MCF 10A (cell line): ENCODE results near the gene ZNF407. TPM values are rescaled to one million over a fixed set of nuclear protein-coding genes. Genes with fewer than 3 reads are reported as not detected.

Source experiments
- BruUV-seq: library from RNA; stranded (reverse); fragments of 400-500 nt; replicated peaks from 2 replicates; lab custom pipeline; 2021; lab: Mats Ljungman, UMichigan
- CTCF ChIA-PET: fragments of 300-600 bp; sonication (Branson Sonifier 250); formaldehyde crosslinking; extraction: SDS; loops from one replicate; lab custom pipeline; 2021; ENCODE audit warnings: antibody characterized with exemption, inconsistent platforms; lab: Yijun Ruan, JAX
- POLR2A ChIA-PET: fragments of 300-600, 350-650 bp; sonication (Branson Sonifier 250); formaldehyde crosslinking; extraction: SDS; loops from one replicate; lab custom pipeline; 2020; ENCODE audit warnings: antibody characterized with exemption, inconsistent platforms; lab: Yijun Ruan, JAX
- DNase-seq: peaks from one replicate; pipeline ENCODE4 v3.0.0-alpha.2; 2018; ENCODE audit not compliant: unreplicated experiment
- H3K27ac Mint-ChIP-seq: one replicate; pipeline ENCODE4 v1.8.0; 2022; ENCODE audit warnings: mild to moderate bottlenecking, low read depth, mixed read lengths; ENCODE audit not compliant: unreplicated experiment
- H3K27me3 Mint-ChIP-seq: one replicate; pipeline ENCODE4 v1.8.0; 2022; ENCODE audit warnings: mixed read lengths; ENCODE audit not compliant: insufficient read depth, unreplicated experiment
- H3K36me3 Mint-ChIP-seq: one replicate; pipeline ENCODE4 v1.8.0; 2022; ENCODE audit warnings: mild to moderate bottlenecking, moderate library complexity, mixed read lengths; ENCODE audit not compliant: insufficient read depth, unreplicated experiment
- H3K4me1 Mint-ChIP-seq: one replicate; pipeline ENCODE4 v1.8.0; 2022; ENCODE audit warnings: mixed read lengths; ENCODE audit not compliant: insufficient read depth, unreplicated experiment
- H3K4me3 Mint-ChIP-seq: one replicate; pipeline ENCODE4 v1.8.0; 2022; ENCODE audit warnings: mild to moderate bottlenecking, moderate library complexity, mixed read lengths; ENCODE audit not compliant: unreplicated experiment
- H3K9me3 Mint-ChIP-seq: one replicate; pipeline ENCODE4 v1.8.0; 2022; ENCODE audit warnings: mixed read lengths; ENCODE audit not compliant: unreplicated experiment
- intact Hi-C: fragments of 100-400 bp; cut with micrococcal nuclease; formaldehyde crosslinking; loops from 2 replicates; pipeline ENCODE4 v1.14.1; 2022
- total RNA-seq: library from RNA; stranded (reverse); gene quantifications from 2 replicates; pipeline ENCODE4 v1.2.3, GENCODE V29; 2022
- TF ChIP-seq, protein P1 (sequence below): fragments of 200-600 bp; IDR thresholded peaks from one replicate; pipeline ENCODE4 v1.8.0; 2022; ENCODE audit warnings: antibody characterized with exemption, mild to moderate bottlenecking; ENCODE audit not compliant: unreplicated experiment

Gene ZNF407
- total RNA-seq, 1 experiment from 2014 or later, result 9.5 TPM

DNA sequence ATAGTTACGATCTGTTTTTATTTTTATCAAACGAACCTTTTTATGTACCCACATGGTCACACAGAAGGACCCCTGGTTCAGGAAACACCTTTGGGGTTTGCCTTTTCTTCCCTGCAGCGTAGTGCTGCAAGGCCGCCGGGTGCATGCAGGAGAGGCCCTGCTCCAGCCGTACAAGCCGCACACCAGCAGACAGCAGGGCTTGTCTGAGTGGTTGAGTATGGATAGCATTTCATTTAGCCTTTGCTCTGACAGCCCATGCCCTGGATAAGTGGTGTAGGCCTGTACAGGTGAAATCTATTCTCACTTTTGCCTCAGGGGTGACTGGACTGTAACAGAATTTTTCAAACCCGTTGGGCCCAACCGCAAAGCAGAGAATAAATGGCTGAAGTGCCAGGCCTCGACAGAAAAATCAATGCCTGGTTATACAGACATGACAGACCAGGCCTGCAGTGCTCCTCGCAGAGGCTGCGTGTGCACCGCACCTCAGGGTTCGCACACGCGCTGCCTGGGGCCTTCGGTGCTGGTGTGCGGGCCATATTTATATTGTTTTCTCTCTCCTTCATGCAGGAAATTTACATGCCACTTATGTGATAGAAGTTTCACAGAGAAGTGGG lies 279.1 kb downstream of the ZNF407 start:
- Mint-ChIP-seq H3K27ac (no peak overlapping the region), H3K4me1 (no peaks in the 10 kb centered on the region), H3K36me3 (peaks cover 4% of the 10 kb centered on the region), H3K4me3 (no peak overlapping the region), H3K27me3 (no peaks in the 10 kb centered on the region), H3K9me3 (peaks cover 4% of the 10 kb centered on the region)
- intact Hi-C loops, result no loop called here
- TF ChIP-seq, protein P1, sequence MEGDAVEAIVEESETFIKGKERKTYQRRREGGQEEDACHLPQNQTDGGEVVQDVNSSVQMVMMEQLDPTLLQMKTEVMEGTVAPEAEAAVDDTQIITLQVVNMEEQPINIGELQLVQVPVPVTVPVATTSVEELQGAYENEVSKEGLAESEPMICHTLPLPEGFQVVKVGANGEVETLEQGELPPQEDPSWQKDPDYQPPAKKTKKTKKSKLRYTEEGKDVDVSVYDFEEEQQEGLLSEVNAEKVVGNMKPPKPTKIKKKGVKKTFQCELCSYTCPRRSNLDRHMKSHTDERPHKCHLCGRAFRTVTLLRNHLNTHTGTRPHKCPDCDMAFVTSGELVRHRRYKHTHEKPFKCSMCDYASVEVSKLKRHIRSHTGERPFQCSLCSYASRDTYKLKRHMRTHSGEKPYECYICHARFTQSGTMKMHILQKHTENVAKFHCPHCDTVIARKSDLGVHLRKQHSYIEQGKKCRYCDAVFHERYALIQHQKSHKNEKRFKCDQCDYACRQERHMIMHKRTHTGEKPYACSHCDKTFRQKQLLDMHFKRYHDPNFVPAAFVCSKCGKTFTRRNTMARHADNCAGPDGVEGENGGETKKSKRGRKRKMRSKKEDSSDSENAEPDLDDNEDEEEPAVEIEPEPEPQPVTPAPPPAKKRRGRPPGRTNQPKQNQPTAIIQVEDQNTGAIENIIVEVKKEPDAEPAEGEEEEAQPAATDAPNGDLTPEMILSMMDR, result no peak
- CTCF ChIA-PET, result no interaction called here
- DNase-seq, result no peak
- POLR2A ChIA-PET, result no interaction called here
- no TSS peak for BruUV-seq

DNA sequence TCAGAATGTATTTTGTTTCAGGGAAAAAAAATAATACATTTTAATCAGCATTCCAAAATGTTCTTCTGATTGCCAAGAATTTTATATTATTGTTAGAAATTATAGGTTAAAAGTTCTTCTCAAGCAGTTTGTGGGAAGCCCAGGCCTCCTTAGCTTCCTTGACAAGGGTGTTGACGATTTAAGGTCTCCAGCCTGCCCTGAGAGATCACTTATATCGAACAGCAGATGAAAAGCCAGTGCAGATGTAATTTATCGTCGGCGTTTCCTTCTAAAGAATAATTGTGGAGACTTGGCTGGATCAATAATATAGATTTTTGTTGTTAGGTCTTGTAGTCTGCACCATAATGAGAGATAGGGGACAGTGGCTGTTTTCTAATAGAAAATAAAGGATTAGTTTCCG lies 280.6 kb downstream of the ZNF407 start:
- H3K4me1 Mint-ChIP-seq, result no peaks in the 10 kb centered on the region
- peaks cover 7% of the 10 kb centered on the region for H3K36me3 Mint-ChIP-seq
- H3K27ac Mint-ChIP-seq, result no peak overlapping the region
- TF ChIP-seq, protein P1, result no peak
- no peak for DNase-seq
- POLR2A ChIA-PET, result no interaction called here
- CTCF ChIA-PET, result interaction anchor here (0.6 kb wide), 1 partner anchor 930 kb away, joined by 5 read pairs; no protein-coding TSS in a partner anchor
- BruUV-seq, result no TSS peak
- no peak overlapping the region for H3K4me3 Mint-ChIP-seq
- H3K9me3 Mint-ChIP-seq, result peaks cover 7% of the 10 kb centered on the region
- no peaks in the 10 kb centered on the region for H3K27me3 Mint-ChIP-seq
- intact Hi-C loops, result no loop called here

DNA sequence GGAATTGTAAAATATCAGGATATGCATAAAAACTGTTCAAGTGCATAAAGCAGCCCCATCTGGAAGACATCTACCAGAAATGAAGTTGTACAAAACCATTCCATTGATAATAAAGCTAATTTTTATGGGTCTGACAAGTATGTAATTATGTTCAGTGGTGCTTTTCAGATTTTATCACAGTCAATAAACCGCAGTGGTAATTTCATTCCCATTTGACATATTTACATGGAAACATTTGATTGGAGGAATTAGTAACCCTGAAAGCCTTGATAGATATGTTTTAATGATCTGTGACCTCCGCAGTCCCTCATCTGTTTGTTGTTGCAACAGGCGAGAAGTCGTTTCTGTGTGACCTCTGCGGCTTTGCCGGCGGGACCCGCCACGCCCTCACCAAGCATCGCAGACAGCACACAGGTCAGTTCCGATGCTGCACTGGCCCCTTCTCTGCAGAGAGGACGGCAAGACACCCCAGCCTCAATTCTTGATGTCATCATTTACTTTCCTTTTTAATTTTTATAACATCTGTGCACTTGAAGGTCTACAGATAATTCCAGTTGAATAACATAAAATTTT lies 283.1 kb downstream of the ZNF407 start:
- intact Hi-C loops, result no loop called here
- Mint-ChIP-seq H3K9me3 (peaks cover 7% of the 10 kb centered on the region), H3K27me3 (no peaks in the 10 kb centered on the region), H3K4me1 (no peaks in the 10 kb centered on the region), H3K4me3 (no peak overlapping the region), H3K36me3 (peaks cover 7% of the 10 kb centered on the region), H3K27ac (no peak overlapping the region)
- ChIA-PET CTCF (no interaction called here), POLR2A (interaction anchor here (0.5 kb wide), 1 partner anchor 427 kb away, joined by 4 read pairs; no protein-coding TSS in a partner anchor)
- no peak for DNase-seq
- TF ChIP-seq, protein P1, result no peak
- no TSS peak for BruUV-seq

DNA sequence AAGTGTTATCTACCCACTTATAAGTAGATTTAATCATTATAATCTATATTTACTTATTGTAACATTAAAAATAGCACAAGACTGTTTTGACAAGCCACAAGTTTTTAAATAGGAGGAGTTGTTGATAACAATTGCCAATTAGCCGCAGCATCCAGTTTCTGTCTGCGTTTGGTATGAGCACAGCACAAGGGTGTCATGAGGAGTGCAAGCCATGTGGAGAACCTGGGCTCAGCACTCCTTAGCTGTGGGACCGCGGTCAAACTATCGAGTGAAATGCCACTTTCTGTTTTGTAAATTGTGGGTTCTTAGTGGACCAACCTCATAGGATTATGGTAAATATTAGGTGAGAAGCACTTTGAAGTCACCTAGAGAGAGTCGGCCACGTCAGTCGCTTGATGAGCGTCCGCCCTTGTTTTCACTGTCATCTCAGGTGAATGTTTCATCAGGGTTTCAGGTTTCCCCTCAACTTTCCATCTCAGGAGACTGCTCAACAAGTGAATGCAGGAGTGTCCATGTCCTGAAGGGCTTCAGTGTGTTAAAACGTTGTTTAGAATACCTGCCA lies 294.5 kb downstream of the ZNF407 start:
- intact Hi-C loops, result loop anchor here (10.0 kb wide), 1 partner anchor 323 kb away; the partner anchor contains the start of gene TSHZ1

More for the DNA sequence above, 294.5 kb downstream of the ZNF407 start:
- Mint-ChIP-seq H3K4me3 (no peak overlapping the region), H3K27ac (no peak overlapping the region), H3K36me3 (peaks cover 7% of the 10 kb centered on the region), H3K9me3 (no peaks in the 10 kb centered on the region), H3K4me1 (peaks cover 7% of the 10 kb centered on the region), H3K27me3 (no peaks in the 10 kb centered on the region)
- BruUV-seq, result no TSS peak
- CTCF ChIA-PET, result no interaction called here
- DNase-seq, result no peak
- TF ChIP-seq, protein P1, result no peak
- POLR2A ChIA-PET, result no interaction called here
